AG09319 (cell line): ENCODE measurements around the gene RSL24D1.

Experiments
- DNase-seq: peaks from one replicate; pipeline ENCODE4 v3.0.0-alpha.2; 2010; ENCODE audit warnings: low read depth; ENCODE audit errors: extremely low read depth
- CTCF ChIP-seq: IDR thresholded peaks from 2 replicates; pipeline ENCODE4 v1.5.1; 2011; ENCODE audit warnings: low read depth, mild to moderate bottlenecking, inconsistent platforms, low read length, moderate library complexity

The RSL24D1 gene

GRCh38 chr15:55132672-55133071, 64.1 kb downstream of the RSL24D1 start:
- TF ChIP-seq CTCF: no peak
- DNase-seq: no peak
